IMR-90 (cell line): ENCODE data around the gene VPS4B. TPM values are rescaled to one million over a fixed set of nuclear protein-coding genes. Genes with fewer than 3 reads are reported as not detected.

Source experiments
- ATAC-seq: fragments of 200-7000 bp; cut with Tn5 transposase; 2 replicates; pipeline ENCODE4 v1.9.1; 2020; ENCODE audit warnings: low read depth, mild to moderate bottlenecking, moderate library complexity
- BruUV-seq: library from RNA; stranded (reverse); fragments of 400-500 nt; replicated peaks from 2 replicates; lab custom pipeline; 2021; lab: Mats Ljungman, UMichigan
- CTCF ChIA-PET: fragments of 300-600 bp; formaldehyde crosslinking; extraction: SDS; loops from one replicate; lab custom pipeline; 2021; ENCODE audit warnings: antibody characterized with exemption; lab: Yijun Ruan, JAX
- POLR2A ChIA-PET: fragments of 300-600 bp; sonication (Branson Sonifier 250); formaldehyde crosslinking; loops from one replicate; lab custom pipeline; 2022; ENCODE audit warnings: antibody characterized with exemption; ENCODE audit not compliant: unreplicated experiment; lab: Charles Lee
- DNase-seq: peaks from one replicate; pipeline ENCODE4 v3.0.0; 2013
- H2AFZ ChIP-seq: replicated peaks from 2 replicates; pipeline ENCODE3; 2013; ENCODE audit warnings: low read length, mild to moderate bottlenecking; ENCODE audit not compliant: poor library complexity
- H2AK5ac ChIP-seq: 2 replicates; pipeline ENCODE4 v1.6.1; 2013; ENCODE audit warnings: low read depth, low read length, inconsistent platforms
- H2AK9ac ChIP-seq: replicated peaks from 2 replicates; pipeline ENCODE3; 2013; ENCODE audit warnings: mild to moderate bottlenecking, low read depth, low read length, moderate library complexity; ENCODE audit not compliant: poor library complexity
- H2BK120ac ChIP-seq: 2 replicates; pipeline ENCODE4 v1.6.1; 2013; ENCODE audit warnings: low read depth, low read length, inconsistent platforms
- H2BK15ac ChIP-seq: 3 replicates; pipeline ENCODE4 v1.6.1; 2013; ENCODE audit warnings: low read depth, low read length, inconsistent platforms
- H2BK20ac ChIP-seq: 2 replicates; pipeline ENCODE4 v1.6.1; 2013; ENCODE audit warnings: low read depth, mild to moderate bottlenecking, inconsistent platforms, low read length, moderate library complexity
- H2BK5ac ChIP-seq: 2 replicates; pipeline ENCODE4 v1.6.1; 2013; ENCODE audit warnings: mild to moderate bottlenecking, low read depth, low read length, inconsistent platforms; ENCODE audit not compliant: poor library complexity, severe bottlenecking
- H3K14ac ChIP-seq: replicated peaks from 2 replicates; pipeline ENCODE4 v1.6.1; 2013; ENCODE audit warnings: low read depth, low read length, inconsistent platforms
- H3K18ac ChIP-seq: 2 replicates; pipeline ENCODE4 v1.6.1; 2013; ENCODE audit warnings: low read depth, low read length, control low read depth
- H3K23ac ChIP-seq: 2 replicates; pipeline ENCODE4 v1.6.1; 2013; ENCODE audit warnings: low read depth, low read length, inconsistent platforms
- H3K27ac ChIP-seq: 2 replicates; pipeline ENCODE4 v1.5.1; 2013; ENCODE audit warnings: mild to moderate bottlenecking, control low read depth, low read length; ENCODE audit not compliant: insufficient read depth
- H3K27me3 ChIP-seq: 2 replicates; pipeline ENCODE4 v1.6.1; 2013; ENCODE audit warnings: low read length; ENCODE audit not compliant: control insufficient read depth, insufficient read depth
- H3K36me3 ChIP-seq: 2 replicates; pipeline ENCODE4 v1.6.1; 2013; ENCODE audit warnings: low read length, mixed read lengths; ENCODE audit not compliant: control insufficient read depth, insufficient read depth
- H3K4ac ChIP-seq: 2 replicates; pipeline ENCODE4 v1.6.1; 2013; ENCODE audit warnings: low read depth, low read length, inconsistent platforms
- H3K4me1 ChIP-seq: 2 replicates; pipeline ENCODE4 v1.6.1; 2013; ENCODE audit warnings: low read length, mixed read lengths; ENCODE audit not compliant: control insufficient read depth, insufficient read depth
- H3K4me2 ChIP-seq: 2 replicates; pipeline ENCODE4 v1.6.1; 2013; ENCODE audit warnings: low read depth, mild to moderate bottlenecking, control low read depth, low read length, moderate library complexity
- H3K4me3 ChIP-seq: 2 replicates; pipeline ENCODE4 v1.5.1; 2013; ENCODE audit warnings: low read depth, mild to moderate bottlenecking, control low read depth, low read length, moderate library complexity; ENCODE audit not compliant: insufficient read depth
- H3K56ac ChIP-seq: 2 replicates; pipeline ENCODE4 v1.6.1; 2013; ENCODE audit warnings: low read length, inconsistent platforms; ENCODE audit not compliant: insufficient read depth; ENCODE audit errors: extremely low read depth
- H3K79me1 ChIP-seq, 2 experiments: 2 replicates each; pipeline ENCODE4 v1.6.1; 2013; ENCODE audit warnings: low read length in 2 of 2, inconsistent platforms in 1 of 2, low read depth in 1 of 2
- H3K9ac ChIP-seq: 2 replicates; pipeline ENCODE4 v1.6.1; 2013; ENCODE audit warnings: low read depth, low read length, control low read depth
- H3K9me1 ChIP-seq: 2 replicates; pipeline ENCODE4 v1.6.1; 2013; ENCODE audit warnings: low read length, inconsistent platforms; ENCODE audit not compliant: insufficient read depth
- H3K9me3 ChIP-seq: 2 replicates; pipeline ENCODE4 v1.6.1; 2013; ENCODE audit warnings: low read length; ENCODE audit not compliant: control insufficient read depth, insufficient read depth
- H4K20me1 ChIP-seq: 2 replicates; pipeline ENCODE4 v1.6.1; 2013; ENCODE audit warnings: low read length, inconsistent platforms; ENCODE audit not compliant: insufficient read depth
- H4K5ac ChIP-seq: 2 replicates; pipeline ENCODE4 v1.6.1; 2013; ENCODE audit warnings: mild to moderate bottlenecking, low read depth, low read length, control low read depth
- H4K8ac ChIP-seq, 2 experiments: 2 replicates each; pipeline ENCODE4 v1.6.1; 2013; ENCODE audit warnings: low read depth in 2 of 2, low read length in 2 of 2, control low read depth in 1 of 2, inconsistent platforms in 1 of 2
- H4K91ac ChIP-seq: 2 replicates; pipeline ENCODE4 v1.6.1; 2013; ENCODE audit warnings: low read depth, low read length, inconsistent platforms; ENCODE audit not compliant: insufficient read depth
- BHLHE40 ChIP-seq: fragments of 150-350 bp; IDR thresholded peaks from 2 replicates; pipeline ENCODE4 v1.6.1; 2016; ENCODE audit warnings: mild to moderate bottlenecking, low read depth, low read length
- CEBPB ChIP-seq: IDR thresholded peaks from 2 replicates; pipeline ENCODE4 v1.6.1; 2012; ENCODE audit warnings: low read depth, low read length, improper control_type of control experiment
- CTCF ChIP-seq: conservative IDR thresholded peaks from 2 replicates; pipeline ENCODE4 v1.5.1; 2012; ENCODE audit warnings: mild to moderate bottlenecking, low read depth, low read length, improper control_type of control experiment
- ELK1 ChIP-seq: fragments of 150-350 bp; IDR thresholded peaks from 2 replicates; pipeline ENCODE4 v1.6.1; 2016; ENCODE audit warnings: low read depth, mild to moderate bottlenecking, low read length, moderate library complexity, borderline replicate concordance
- FOS ChIP-seq: fragments of 150-350 bp; IDR thresholded peaks from 2 replicates; pipeline ENCODE4 v1.6.1; 2016; ENCODE audit warnings: low read depth, low read length
- MAFK ChIP-seq: IDR thresholded peaks from 2 replicates; pipeline ENCODE4 v1.6.1; 2012; ENCODE audit warnings: low read depth, low read length, improper control_type of control experiment
- MXI1 ChIP-seq: IDR thresholded peaks from 2 replicates; pipeline ENCODE4 v1.6.1; 2012; ENCODE audit warnings: low read depth, mild to moderate bottlenecking, low read length, moderate library complexity, borderline replicate concordance
- NFE2L2 ChIP-seq: fragments of 150-350 bp; IDR thresholded peaks from 2 replicates; pipeline ENCODE4 v1.6.1; 2016; ENCODE audit warnings: low read depth, mild to moderate bottlenecking, low read length
- POLR2A ChIP-seq: IDR thresholded peaks from 2 replicates; pipeline ENCODE4 v1.6.1; 2012; ENCODE audit warnings: mild to moderate bottlenecking, low read depth, low read length
- RAD21 ChIP-seq: IDR thresholded peaks from 2 replicates; pipeline ENCODE4 v1.6.1; 2012; ENCODE audit warnings: low read length, improper control_type of control experiment
- RCOR1 ChIP-seq: IDR thresholded peaks from 2 replicates; pipeline ENCODE4 v1.6.1; 2012; ENCODE audit warnings: mild to moderate bottlenecking, low read length, improper control_type of control experiment; ENCODE audit not compliant: insufficient replicate concordance
- RFX5 ChIP-seq: IDR thresholded peaks from 2 replicates; pipeline ENCODE4 v1.8.0; 2012; ENCODE audit warnings: low read depth, mild to moderate bottlenecking, low read length, moderate library complexity
- SMC3 ChIP-seq: fragments of 150-350 bp; IDR thresholded peaks from 2 replicates; pipeline ENCODE4 v1.6.1; 2016; ENCODE audit warnings: low read depth, mild to moderate bottlenecking, antibody characterized with exemption, low read length, moderate library complexity
- USF2 ChIP-seq: fragments of 150-350 bp; IDR thresholded peaks from 2 replicates; pipeline ENCODE4 v1.6.1; 2017; ENCODE audit warnings: mild to moderate bottlenecking, antibody characterized with exemption, low read length, low read depth
- WGBS, 2 experiments: methylation state at CpG; one replicate each; pipeline versions ENCODE4 v1.1.5 to v1.1.7; 2013; ENCODE audit warnings: missing lambda C conversion rate in 2 of 2; ENCODE audit not compliant: insufficient read length in 1 of 2; ENCODE audit errors: extremely low coverage in 2 of 2; 5-methylcytosine and 5-hydroxymethylcytosine counted together
- dilution Hi-C: fragments of 300-500 bp; cut with HindIII; formaldehyde crosslinking; loops from one replicate; pipeline ENCODE4 v1.14.3; 2018; ENCODE audit warnings: low sequenced_read_pairs; ENCODE audit not compliant: unreplicated experiment
- in situ Hi-C: fragments of 300-500 bp; cut with MboI; formaldehyde crosslinking; loops from 3 replicates; pipeline ENCODE4 v1.14.3; 2019; ENCODE audit warnings: low sequenced_read_pairs, inconsistent platforms, mixed read lengths
- intact Hi-C: fragments of 100-400 bp; cut with micrococcal nuclease; formaldehyde crosslinking; loops from 2 replicates; pipeline ENCODE4 v1.10.0; 2022
- polyA plus RNA-seq, 3 experiments: library from polyadenylated mRNA; depleted of rRNA; stranded (reverse); fragments of >200 nt; gene quantifications; 2 replicates each; pipeline ENCODE4 v1.2.3, GENCODE V29; 2012; ENCODE audit warnings: low replicate concordance in 1 of 3
- total RNA-seq: library from RNA; depleted of rRNA; stranded (reverse); fragments of >200 nt; gene quantifications from 2 replicates; pipeline ENCODE4 v1.2.3, GENCODE V29; 2012

VPS4B gene
- total and polyA plus RNA-seq, 2 of the 4 experiments (the other 2 are of a cell fraction), result 16.2 to 31.5 TPM

- Histone ChIP-seq H3K36me3 (peaks cover 4% of the 10 kb centered on the region), H3K9me1 (peaks cover 6% of the 10 kb centered on the region), H2BK5ac (peak overlapping the region; percentile 1), H3K9ac (peak overlapping the region; percentile 88), H3K14ac (peak overlapping the region; percentile 24), H4K5ac (peak overlapping the region; percentile 0; the same call in 1 of the 2 replicates), H3K79me1 (peaks cover 12 to 39% of the 10 kb centered on the region in 2 experiments), H3K4ac (peak overlapping the region; percentile 95), H2BK20ac (no peak overlapping the region), H2AK9ac (peak overlapping the region; percentile 95), H3K4me2 (peak overlapping the region; percentile 97), H3K27ac (peak overlapping the region; percentile 90), H4K8ac (peak overlapping the region; percentile 64 to 81; a peak in 3 of 4 replicates), H4K91ac (peak overlapping the region; percentile 39), H2BK120ac (no peak overlapping the region; the same call in 1 of the 2 replicates), H3K4me3 (peak overlapping the region; percentile 78), H2AFZ (peak overlapping the region; percentile 66), H3K23ac (peak overlapping the region; percentile 83), H3K18ac (0 out of 2 replicates have a peak overlapping the region, but pooled peaks have one; percentile 5), H3K27me3 (no peaks in the 10 kb centered on the region), H3K56ac (peak overlapping the region; percentile 67), H3K4me1 (no peaks in the 10 kb centered on the region), H2BK15ac (0 out of 3 replicates have a peak overlapping the region, but pooled peaks have one; percentile 6), H3K9me3 (no peaks in the 10 kb centered on the region), H2AK5ac (peak overlapping the region; percentile 80), H4K20me1 (peaks cover 21% of the 10 kb centered on the region; the same call in 1 of the 2 replicates)
- CTCF ChIA-PET, result no interaction called here
- POLR2A ChIA-PET, result no interaction called here
- in situ Hi-C loops, result no loop called here
- ATAC-seq, result no peak
- dilution Hi-C loops, result no loop called here
- WGBS, 2 experiments, result 0% methylated on average over 1 of the region's 6 CpGs; no CpG with 5 or more reads in 1 of the 2 experiments
- intact Hi-C loops, result no loop called here
- no peak for TF ChIP-seq USF2
- no peak for TF ChIP-seq NFE2L2
- no peak for TF ChIP-seq MAFK
- TF ChIP-seq ELK1, result no peak
- no peak for TF ChIP-seq RCOR1
- TF ChIP-seq POLR2A, result no peak
- no peak for TF ChIP-seq CEBPB
- TF ChIP-seq CTCF, result no peak
- no peak for TF ChIP-seq SMC3
- TF ChIP-seq RFX5, result no peak
- TF ChIP-seq RAD21, result no peak
- no peak for TF ChIP-seq MXI1
- no peak for TF ChIP-seq BHLHE40
- TF ChIP-seq FOS, result no peak
- BruUV-seq, result no TSS peak
- no peak for DNase-seq
Observed at GRCh38 chr18:63421514-63421913, 762 bp downstream of the VPS4B start.
